Osteoblast (primary cell): ENCODE measurements around the gene RCAN2. TPM values are rescaled to one million over a fixed set of nuclear protein-coding genes. Genes with fewer than 3 reads are reported as not detected.
"Not testable (repeated sequence)": the region's sequence is repeated elsewhere in the genome, so short reads cannot be mapped to it uniquely, and the experiment has no call there.

ENCODE experiments used
- DNase-seq: peaks from one replicate; pipeline ENCODE4 v3.0.0; 2011; ENCODE audit warnings: low spot score, mixed read lengths; ENCODE audit not compliant: insufficient read length; ENCODE audit errors: missing footprints
- H2AFZ ChIP-seq: 2 replicates; pipeline ENCODE4 v1.6.0; 2011; ENCODE audit warnings: mild to moderate bottlenecking, low read length
- H3K27ac ChIP-seq: 2 replicates; pipeline ENCODE4 v1.5.1; 2011; ENCODE audit warnings: mild to moderate bottlenecking, low read depth, low read length, moderate library complexity
- H3K27me3 ChIP-seq: 2 replicates; pipeline ENCODE4 v1.6.0; 2012; ENCODE audit warnings: mild to moderate bottlenecking, control low read depth, inconsistent platforms, low read length, moderate library complexity; ENCODE audit not compliant: insufficient read depth
- H3K36me3 ChIP-seq: 2 replicates; pipeline ENCODE4 v1.5.1; 2011; ENCODE audit warnings: mild to moderate bottlenecking, low read length, control low read depth, moderate library complexity; ENCODE audit not compliant: insufficient read depth
- H3K4me1 ChIP-seq: 2 replicates; pipeline ENCODE4 v1.5.1; 2011; ENCODE audit warnings: mild to moderate bottlenecking, low read length, control low read depth, moderate library complexity; ENCODE audit not compliant: insufficient read depth
- H3K4me2 ChIP-seq: 2 replicates; pipeline ENCODE4 v1.6.0; 2011; ENCODE audit warnings: mild to moderate bottlenecking, low read length; ENCODE audit not compliant: insufficient read depth
- H3K4me3 ChIP-seq: fragments of 200-600 bp; sonication (generic); 3 replicates; pipeline ENCODE4 v1.5.1; 2012; ENCODE audit warnings: mild to moderate bottlenecking, low read length, inconsistent platforms; ENCODE audit not compliant: insufficient read depth
- H3K79me2 ChIP-seq: 2 replicates; pipeline ENCODE4 v1.6.0; 2012; ENCODE audit warnings: mild to moderate bottlenecking, low read length, control low read depth, inconsistent platforms; ENCODE audit not compliant: insufficient read depth
- H3K9me3 ChIP-seq: 2 replicates; pipeline ENCODE4 v1.5.1; 2011; ENCODE audit warnings: low read depth, low read length, control low read depth
- H4K20me1 ChIP-seq: 2 replicates; pipeline ENCODE4 v1.6.0; 2012; ENCODE audit warnings: mild to moderate bottlenecking, low read length, control low read depth; ENCODE audit not compliant: insufficient read depth
- CTCF ChIP-seq: IDR thresholded peaks from 2 replicates; pipeline ENCODE4 v1.5.1; 2011; ENCODE audit warnings: mild to moderate bottlenecking, low read depth, low read length, moderate library complexity; ENCODE audit errors: extremely low read depth
- total RNA-seq: library from RNA; depleted of rRNA; stranded (reverse); fragments of >200 nt; gene quantifications from 2 replicates; pipeline ENCODE4 v1.2.3, GENCODE V29; 2012

RCAN2 gene
- total RNA-seq, 1 donor: 14.1 TPM

- no peak overlapping the region for H2AFZ ChIP-seq
- TF ChIP-seq CTCF: no peak
- no peak overlapping the region for H3K4me2 ChIP-seq
- no peak overlapping the region for H3K4me3 ChIP-seq
- no peaks in the 10 kb centered on the region for H3K9me3 ChIP-seq
- H4K20me1 ChIP-seq: peaks cover 3% of the 10 kb centered on the region
- H3K36me3 ChIP-seq: no peaks in the 10 kb centered on the region
- no peaks in the 10 kb centered on the region for H3K27me3 ChIP-seq
- no peaks in the 10 kb centered on the region for H3K79me2 ChIP-seq
- no peak for DNase-seq
- no peak overlapping the region for H3K27ac ChIP-seq
- H3K4me1 ChIP-seq: no peaks in the 10 kb centered on the region
These were observed 83.3 kb downstream of the RCAN2 start for GRCh38 chr6:46407776-46408530.

GRCh38 chr6:46407246-46407645 lies 84.0 kb downstream of the RCAN2 start:
- Histone ChIP-seq H4K20me1 (peaks cover 3% of the 10 kb centered on the region), H3K4me2 (no peak overlapping the region), H3K36me3 (no peaks in the 10 kb centered on the region), H3K4me1 (no peaks in the 10 kb centered on the region), H3K4me3 (no peak overlapping the region), H3K79me2 (no peaks in the 10 kb centered on the region), H2AFZ (no peak overlapping the region), H3K9me3 (no peaks in the 10 kb centered on the region), H3K27ac (no peak overlapping the region), H3K27me3 (no peaks in the 10 kb centered on the region)
- DNase-seq: no peak
- no peak for TF ChIP-seq CTCF

- not testable (repeated sequence) for H3K79me2 ChIP-seq, H3K9me3 ChIP-seq, DNase-seq, H3K27ac ChIP-seq, H3K4me1 ChIP-seq, H4K20me1 ChIP-seq, H3K4me3 ChIP-seq, H3K4me2 ChIP-seq, H3K36me3 ChIP-seq, H2AFZ ChIP-seq, H3K27me3 ChIP-seq
These were observed 85.5 kb downstream of the RCAN2 start for GRCh38 chr6:46405620-46406180.

- H4K20me1 ChIP-seq: peaks cover 9% of the 10 kb centered on the region
- no peaks in the 10 kb centered on the region for H3K27me3 ChIP-seq
- H3K9me3 ChIP-seq: no peaks in the 10 kb centered on the region
- no peak overlapping the region for H3K4me3 ChIP-seq
- DNase-seq: no peak
- no peaks in the 10 kb centered on the region for H3K36me3 ChIP-seq
- no peak overlapping the region for H3K27ac ChIP-seq
- no peak for TF ChIP-seq CTCF
- H3K4me1 ChIP-seq: no peaks in the 10 kb centered on the region
- no peaks in the 10 kb centered on the region for H3K79me2 ChIP-seq
- no peak overlapping the region for H2AFZ ChIP-seq
- H3K4me2 ChIP-seq: no peak overlapping the region
These were observed 90.4 kb downstream of the RCAN2 start for GRCh38 chr6:46400898-46401297.
